Stromal cell of bone marrow (primary cell): ENCODE results near the gene CHRNA7.

ENCODE experiments used
- DNase-seq: peaks from one replicate; pipeline ENCODE4 v3.0.0-alpha.2; 2012; ENCODE audit warnings: low read depth

CHRNA7 gene

GRCh38 chr15:32089851-32090359 lies 59.6 kb downstream of the CHRNA7 start:
- no peak for DNase-seq

GRCh38 chr15:32091505-32092380 lies 61.4 kb downstream of the CHRNA7 start:
- DNase-seq, result no peak

DNA sequence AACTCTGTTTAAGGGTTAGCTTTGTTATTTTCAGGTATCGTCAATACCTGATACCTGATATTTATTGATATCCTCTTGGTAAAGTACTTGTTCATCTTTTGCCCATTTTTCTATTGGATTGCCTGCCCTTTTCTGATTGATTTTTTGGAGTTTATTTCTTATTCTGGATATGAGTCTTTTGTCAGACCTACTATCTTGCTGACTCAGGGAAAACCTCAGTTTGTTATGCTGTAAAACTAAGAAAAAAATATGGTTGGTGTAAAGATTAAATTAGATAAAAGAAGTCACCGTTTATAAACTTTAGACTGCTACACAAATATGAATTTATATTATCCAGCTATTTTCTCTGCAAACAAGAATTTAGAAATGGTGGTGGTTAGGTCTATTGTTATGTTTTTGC lies 65.9 kb downstream of the CHRNA7 start:
- DNase-seq, result no peak

DNA sequence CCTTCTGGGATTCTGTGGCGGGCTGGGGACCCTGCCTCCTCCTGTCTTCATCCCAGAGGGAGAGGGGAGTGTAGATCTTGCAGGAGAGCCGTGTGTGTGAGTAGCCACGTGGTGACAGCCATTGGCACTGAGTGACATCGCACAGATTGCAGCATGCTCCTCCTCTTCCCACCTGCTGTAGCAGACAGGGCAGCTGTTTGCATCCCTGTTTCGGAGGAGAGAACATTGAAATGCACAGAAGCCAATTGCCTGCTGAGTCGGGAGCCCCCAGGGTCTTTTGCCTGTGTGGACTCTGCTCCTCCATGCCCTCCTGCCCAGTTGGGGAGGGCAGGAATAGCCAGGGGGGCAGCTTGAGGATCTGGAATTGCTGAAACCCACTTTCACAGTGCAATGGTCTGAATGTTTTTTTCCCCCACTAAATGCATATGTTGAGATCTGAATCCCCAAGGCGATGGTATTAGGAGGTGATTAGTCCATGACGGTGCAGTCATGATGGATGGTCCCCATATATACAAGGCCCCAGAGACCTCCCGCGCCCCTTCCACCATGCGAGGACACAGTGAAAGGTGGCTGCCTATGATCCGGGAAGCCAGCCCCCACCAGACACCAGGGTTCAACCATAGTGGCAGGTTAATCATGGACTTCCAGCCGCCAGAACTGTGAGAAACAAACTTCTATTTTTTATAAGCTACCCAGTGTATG lies 66.8 kb downstream of the CHRNA7 start:
- DNase-seq, result no peak

- DNase-seq, result no peak
Observed at GRCh38 chr15:32098033-32098432, 67.7 kb downstream of the CHRNA7 start.

DNA sequence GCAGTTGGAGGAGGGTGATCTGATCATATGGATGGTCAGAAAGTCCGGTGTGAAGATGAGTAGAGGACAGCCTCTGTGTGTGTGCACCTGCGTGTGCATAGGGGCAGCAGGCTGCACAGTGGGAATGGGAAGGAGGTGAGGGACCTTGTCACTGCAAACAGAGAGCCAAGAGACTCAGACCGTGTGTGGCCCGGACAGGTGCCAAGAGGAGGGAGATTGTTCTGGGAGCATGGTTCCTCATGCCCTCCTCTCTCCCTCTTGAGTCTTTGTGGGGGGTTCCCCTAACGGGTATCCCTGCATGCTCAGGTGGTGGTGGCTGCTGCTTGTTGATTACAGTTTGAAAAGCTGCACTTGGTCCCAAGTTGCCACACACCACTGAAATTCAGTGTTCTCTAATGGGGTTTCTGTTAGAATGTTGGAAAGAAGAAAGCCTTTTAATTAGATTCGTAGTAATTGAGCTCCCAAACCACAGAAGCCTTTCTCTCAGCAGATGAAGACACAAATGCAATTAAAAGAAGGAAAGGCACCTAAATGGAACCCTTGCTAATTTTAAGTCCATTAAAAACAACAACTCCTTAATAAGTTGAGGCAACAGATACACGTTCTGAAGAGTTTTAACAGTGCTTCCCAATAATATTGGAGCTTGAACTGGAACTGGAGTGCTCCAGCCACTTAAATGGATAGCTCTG lies 68.9 kb downstream of the CHRNA7 start:
- DNase-seq, result no peak

DNA sequence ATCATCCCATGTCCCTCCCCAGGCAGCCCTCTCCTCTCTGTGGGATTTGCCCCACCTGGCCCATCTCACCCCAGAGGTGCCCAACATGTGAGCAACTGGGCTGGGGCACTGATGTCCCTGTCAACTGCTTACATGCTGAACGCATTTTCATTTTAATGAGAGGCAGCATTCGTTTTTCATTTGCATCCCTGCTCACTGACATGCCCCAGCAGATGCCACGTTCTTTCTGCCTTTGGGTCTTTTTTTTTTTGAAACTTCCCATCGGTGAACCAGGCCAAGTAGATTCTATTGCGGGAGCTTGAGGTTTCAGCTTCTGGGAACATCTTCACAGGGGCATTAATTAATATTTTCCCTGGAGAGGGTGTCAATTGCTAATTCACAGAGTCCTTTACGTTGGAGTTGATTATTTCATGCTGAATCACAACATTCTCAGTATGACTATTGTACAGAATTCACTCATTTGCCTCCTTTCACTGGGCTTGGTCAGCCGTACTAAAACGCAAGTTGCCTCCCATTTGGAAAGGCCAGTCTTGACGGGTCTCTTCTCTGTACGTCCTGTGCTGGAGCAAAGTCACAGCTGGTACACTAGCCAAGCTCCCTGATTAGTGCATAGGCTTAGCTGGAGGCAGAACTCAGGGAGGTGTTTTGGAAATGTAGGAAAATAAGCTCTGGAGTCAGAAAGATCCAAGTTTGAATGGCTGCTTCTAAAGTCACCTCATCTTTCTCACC lies 69.8 kb downstream of the CHRNA7 start:
- DNase-seq, result no peak

- no peak for DNase-seq
Observed at GRCh38 chr15:32104061-32104995, 74.0 kb downstream of the CHRNA7 start.

DNA sequence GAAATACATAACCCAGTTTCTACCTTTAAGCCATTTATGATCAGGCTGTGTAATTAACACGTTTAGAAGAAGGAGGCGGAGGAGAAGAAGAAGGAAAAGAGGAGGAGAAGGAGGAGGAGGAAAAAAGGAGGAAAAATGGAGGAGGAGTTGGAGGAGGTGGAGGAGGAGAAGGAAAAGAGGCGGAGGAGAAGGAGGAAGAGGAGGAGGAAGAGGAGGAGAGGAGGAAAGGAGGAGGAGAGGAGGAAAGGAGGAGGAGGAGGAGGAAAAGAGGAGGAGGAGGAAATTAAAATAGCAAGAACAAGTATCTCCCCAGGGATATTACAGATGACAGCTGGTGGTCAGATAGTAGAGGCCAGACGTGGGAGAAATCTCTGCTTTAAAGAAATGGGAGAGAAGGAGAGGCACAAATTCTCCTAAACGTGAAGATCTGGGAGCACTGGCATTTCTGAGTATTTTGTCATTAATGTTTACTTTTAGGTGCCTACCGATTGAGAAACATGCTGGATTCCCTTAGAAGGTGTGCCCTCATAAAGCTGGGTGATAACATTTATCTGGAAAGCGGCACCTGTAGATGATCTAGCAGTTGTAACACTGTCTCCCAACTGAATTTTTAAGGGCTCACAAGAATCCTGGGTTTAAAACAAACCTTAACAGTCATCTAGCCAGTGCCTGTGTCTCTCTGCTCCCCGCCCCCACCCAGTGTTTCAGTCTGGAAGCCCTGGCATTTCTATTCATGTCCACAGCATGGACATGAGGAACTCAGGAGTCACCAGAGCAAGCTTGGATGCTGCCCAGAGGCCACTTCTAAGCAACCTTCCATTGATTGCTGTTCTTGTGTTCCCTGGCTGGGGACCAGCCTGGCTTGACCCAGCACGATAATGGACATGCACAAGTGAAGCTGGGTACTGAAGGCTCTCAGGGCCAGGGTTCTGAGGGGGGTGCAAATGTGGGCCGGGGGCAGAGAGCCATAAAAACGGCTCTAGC lies 75.2 kb downstream of the CHRNA7 start:
- DNase-seq, result no peak

DNA sequence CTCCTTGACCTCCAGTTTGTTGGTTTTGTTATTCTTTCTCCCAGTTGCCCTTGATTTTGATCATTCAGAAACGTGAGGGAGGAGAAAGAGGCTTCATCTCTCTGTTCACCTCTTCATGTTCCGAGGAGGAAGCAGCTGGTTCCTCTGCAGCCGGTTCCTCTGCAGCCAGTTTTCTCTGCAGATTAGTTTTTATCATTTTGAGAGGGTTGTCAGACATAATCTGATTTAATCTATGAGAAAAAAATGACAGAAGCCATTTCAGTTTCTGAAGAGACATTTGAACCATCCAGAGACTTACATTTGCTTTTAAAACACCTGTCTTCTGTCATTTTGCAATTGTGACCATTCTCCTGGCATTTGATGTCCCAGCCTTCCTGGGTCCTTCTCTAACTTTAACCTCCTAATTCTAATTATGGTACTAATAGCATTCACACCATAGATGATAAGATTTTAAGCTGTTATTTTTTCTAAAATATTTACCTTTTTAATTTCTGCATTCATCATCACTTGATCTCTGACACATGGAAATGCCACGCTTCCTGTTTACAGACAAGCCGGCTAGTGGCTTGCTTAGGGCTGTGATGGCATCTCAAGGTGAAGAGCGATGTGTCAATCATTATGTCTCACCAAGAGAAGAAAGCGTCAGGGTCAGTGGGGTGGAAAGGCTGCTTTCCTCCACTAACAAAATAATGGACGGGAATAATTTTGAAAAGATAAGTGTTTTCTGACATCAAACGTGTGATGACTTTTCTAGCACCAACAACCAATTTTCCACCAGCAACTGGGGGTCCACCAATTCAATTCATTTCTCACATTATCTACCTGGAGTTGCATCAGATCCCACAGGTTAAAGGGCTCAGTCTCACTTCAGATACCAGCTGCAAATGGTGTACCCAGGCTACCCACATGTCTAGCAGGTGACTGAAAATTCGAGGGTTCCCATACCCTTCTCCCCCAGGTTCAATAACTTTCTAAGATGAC lies 76.4 kb downstream of the CHRNA7 start:
- DNase-seq, result no peak

DNA sequence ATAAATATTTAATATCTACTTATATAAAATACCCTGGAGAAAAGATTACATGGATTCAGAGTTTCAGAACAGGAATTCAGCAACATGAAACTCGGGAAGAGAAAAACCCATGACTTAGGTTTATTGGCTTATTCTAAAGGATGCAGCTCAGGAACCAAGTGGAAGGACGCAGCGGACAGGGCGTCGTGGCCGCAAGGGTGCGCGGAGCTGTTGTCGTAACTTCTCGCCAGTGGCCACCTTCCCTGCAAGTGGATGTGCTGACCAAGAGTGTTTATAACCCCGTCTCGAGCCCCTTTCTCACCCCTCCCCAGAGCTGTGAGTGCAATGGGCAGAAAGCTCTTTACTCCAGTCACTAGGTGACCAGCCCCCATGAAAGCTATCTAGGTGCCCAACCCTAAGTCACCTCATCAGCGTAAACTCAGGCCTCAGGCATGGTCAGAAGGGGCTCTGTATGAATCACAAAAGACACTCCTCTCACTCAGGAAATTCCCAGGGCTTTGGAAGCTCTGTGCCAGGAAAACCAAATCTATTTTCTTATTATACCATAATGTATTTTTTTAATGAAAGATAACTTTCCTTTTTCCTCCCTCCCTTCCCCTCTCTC lies 77.3 kb downstream of the CHRNA7 start:
- DNase-seq, result no peak

DNA sequence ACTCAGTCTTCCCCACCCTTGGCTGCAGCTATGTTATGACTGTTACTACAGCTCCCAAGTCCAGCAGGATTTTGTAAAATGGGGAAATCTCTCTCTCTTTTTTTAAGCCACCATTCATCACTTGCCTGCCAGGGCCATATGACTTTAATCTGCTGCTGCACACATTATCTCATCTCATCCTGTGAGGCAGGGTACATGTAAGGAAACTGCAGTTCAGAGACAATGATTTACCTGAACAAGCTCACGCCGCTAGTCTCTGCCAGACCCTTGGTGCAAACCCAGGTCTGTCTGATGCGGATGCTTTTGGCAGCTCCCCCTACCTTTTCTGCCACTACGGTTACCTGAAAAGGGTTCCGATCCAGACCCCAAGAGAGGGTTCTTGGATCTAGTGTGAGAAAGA lies 78.3 kb downstream of the CHRNA7 start:
- no peak for DNase-seq

DNA sequence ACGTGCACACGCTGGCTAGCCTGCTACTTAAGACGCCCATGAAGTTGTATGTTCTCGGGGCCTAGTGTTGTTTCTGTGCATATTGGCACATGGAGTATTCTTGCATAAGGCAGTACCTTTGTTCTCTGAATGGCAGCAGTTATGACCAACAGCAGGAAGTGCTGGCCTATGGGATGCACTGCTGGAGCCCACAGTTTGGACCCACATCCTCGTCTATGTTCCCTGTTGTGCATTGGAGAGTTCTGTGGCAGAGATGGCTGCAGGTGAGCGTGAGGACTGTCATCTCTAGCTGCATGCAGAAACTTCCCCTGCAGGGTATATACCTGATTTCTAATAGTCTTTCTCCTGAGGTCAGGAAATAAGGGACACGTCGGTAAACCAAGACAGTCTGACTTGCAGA lies 81.8 kb downstream of the CHRNA7 start:
- DNase-seq, result no peak

DNA sequence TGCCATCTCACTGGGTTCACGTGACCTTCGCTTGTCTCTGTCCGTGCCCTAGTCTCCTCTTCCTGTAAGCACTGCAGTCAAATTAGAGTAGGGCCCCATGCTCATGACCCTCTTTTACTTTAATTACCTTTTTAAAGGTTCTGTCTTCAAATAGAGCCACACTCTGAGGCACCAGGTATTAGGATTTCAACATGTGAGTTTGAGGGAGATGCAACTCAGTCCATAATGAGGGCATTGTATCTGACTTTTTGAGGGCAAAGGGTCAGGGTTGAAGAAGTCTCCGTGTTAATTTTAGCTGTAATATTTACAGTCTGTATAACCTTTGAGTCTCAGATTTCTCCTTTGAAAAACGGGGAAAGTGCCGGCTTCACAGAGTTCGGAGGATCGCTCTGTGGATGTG lies 82.9 kb downstream of the CHRNA7 start:
- DNase-seq, result no peak

DNA sequence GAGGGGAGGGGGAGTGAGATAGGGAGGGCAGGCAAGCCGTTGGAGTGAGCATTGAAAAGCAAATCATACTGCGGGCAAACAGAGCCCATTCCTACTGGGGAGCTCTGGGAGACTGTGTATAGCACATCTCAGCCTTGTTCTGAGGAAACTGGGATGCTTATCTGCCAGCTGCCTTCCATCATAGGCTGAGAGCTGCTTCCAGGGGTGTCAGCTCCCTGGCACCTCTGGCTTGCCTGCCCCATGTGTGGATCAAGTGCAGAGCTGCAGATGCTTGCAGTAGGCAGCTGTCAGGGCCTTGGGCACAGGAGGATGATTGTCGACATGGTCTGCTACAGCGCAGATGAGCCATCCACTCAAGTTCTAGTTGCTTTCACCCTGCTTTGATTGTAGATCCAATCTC lies 86.8 kb downstream of the CHRNA7 start:
- no peak for DNase-seq

GRCh38 chr15:32119286-32119685 lies 89.0 kb downstream of the CHRNA7 start:
- DNase-seq, result no peak

DNA sequence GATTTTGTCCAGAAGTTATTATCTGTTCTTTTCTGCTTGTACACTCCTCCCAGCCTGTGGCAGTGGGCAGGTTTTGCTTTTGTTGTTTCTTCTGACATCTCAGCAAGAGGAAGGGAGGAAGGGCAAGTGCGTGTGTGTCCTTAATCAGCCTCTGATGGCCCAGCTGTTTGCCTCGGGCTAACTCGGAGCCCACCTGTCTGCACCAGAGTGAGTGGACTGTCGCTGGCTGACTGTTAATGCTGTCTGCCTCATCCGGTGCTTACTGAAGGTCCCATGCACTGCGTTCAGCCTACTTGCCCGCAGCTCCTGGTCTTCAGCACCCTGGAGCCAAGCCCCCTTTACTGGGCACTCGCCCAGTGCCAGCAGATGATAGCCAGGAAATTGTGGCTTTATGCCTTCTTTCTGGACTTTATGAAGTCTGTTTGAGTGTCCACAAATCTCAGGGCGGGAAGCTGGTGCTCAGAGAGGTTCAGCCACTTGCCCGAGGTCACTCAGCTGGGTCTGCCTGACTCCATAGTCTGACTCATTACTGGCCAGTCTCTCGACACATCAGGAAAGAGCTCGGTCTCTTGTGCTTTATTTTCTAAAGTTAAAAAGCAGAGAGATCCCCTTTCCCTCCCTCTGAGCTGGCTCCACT lies 89.5 kb downstream of the CHRNA7 start:
- no peak for DNase-seq
